Measurements from ENCODE around the gene CD34. TPM values are rescaled to one million over a fixed set of nuclear protein-coding genes. Genes with fewer than 3 reads are reported as not detected.

The CD34 gene
- total RNA-seq, 1 donor: 0.27 TPM

GRCh38 chr1:207867136-207868109, 43.5 kb downstream of the CD34 start:
- peak; percentile 35 for DNase-seq (ENCODE audit: low read depth)
- H3K4me3 ChIP-seq (ENCODE audit: low read depth, low read length): peak overlapping the region; percentile 82
- TF ChIP-seq, protein P1, sequence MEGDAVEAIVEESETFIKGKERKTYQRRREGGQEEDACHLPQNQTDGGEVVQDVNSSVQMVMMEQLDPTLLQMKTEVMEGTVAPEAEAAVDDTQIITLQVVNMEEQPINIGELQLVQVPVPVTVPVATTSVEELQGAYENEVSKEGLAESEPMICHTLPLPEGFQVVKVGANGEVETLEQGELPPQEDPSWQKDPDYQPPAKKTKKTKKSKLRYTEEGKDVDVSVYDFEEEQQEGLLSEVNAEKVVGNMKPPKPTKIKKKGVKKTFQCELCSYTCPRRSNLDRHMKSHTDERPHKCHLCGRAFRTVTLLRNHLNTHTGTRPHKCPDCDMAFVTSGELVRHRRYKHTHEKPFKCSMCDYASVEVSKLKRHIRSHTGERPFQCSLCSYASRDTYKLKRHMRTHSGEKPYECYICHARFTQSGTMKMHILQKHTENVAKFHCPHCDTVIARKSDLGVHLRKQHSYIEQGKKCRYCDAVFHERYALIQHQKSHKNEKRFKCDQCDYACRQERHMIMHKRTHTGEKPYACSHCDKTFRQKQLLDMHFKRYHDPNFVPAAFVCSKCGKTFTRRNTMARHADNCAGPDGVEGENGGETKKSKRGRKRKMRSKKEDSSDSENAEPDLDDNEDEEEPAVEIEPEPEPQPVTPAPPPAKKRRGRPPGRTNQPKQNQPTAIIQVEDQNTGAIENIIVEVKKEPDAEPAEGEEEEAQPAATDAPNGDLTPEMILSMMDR (IDR thresholded peaks at IDR 0.05; ENCODE audit: insufficient read depth, low read length): no peak

DNA sequence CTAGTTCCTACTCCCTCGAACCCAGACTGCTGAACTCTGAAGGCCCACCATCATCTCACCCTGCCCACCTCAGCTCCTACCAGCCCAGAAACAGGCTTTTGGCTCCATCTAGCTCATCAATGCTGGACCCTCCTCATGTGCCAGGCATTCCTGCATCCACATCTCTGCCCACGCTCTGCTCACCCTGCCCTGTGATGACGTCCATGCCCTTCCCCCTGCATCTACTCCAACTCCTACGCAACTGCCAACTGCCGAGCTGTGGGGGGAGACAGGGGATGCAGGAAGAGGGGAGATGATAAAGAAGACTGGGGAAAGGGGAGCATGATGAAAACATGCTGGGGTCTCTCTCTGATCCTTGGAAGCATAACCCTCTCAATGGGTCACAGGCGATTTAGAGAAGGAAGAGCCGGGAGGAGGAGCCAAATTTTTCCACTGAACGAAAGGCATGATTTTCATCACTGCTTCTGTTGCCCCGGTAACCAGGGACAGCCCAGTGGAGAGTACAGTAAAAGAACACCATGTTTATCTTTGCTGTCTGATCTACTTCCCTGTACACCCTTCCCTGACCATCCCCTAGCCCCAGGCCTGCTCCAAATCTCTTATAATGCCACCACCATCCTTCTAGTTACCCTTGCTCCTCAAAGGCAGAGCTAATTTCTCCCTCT, 44.3 kb downstream of the CD34 start:
- TF ChIP-seq, protein P1 (IDR thresholded peaks at IDR 0.05; ENCODE audit: insufficient read depth, low read length): no peak
- DNase-seq (ENCODE audit: low read depth): peak; percentile 41
- H3K4me3 ChIP-seq (ENCODE audit: low read depth, low read length): peak overlapping the region; percentile 82

DNA sequence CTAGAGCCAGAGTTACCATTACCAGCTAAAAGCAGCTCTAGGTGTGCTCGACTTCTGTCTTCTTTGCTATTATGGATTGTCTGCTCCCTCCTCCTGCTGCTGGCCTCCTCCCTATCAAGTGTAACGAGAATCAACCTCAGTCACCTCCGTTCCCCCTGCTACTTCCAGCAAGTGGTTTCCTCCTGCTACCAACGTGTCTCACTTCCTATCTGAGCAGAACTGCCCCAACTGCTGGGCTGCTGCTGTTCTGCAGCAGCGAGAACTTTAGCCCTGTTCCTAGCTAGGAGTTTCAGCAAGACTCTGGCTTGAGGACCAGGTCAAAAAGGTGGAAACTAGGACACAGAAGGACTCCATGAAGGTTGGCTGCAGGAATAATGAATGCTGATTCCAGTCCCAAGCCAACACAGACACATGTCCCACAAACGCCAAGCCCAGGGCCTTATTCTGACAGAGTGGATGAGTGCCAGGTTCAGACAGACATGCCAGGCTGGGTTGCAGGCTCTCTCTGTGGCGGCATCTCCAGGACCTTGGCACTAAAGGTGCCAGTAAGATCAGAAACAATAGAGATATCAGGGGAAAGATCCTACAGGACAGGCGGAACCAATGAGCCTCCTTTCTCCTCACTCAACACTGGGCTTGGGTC, 46.9 kb downstream of the CD34 start:
- TF ChIP-seq, protein P1 (IDR thresholded peaks at IDR 0.05; ENCODE audit: insufficient read depth, low read length): no peak
- DNase-seq (ENCODE audit: low read depth): no peak
- H3K4me3 ChIP-seq (ENCODE audit: low read depth, low read length): no peak overlapping the region

- TF ChIP-seq, protein P1 (IDR thresholded peaks at IDR 0.05; ENCODE audit: insufficient read depth, low read length): no peak
- peak; percentile 22 for DNase-seq (ENCODE audit: low read depth)
- no peak overlapping the region for H3K4me3 ChIP-seq (ENCODE audit: low read depth, low read length)
Measured at GRCh38 chr1:207862241-207862787, 48.6 kb downstream of the CD34 start.

DNA sequence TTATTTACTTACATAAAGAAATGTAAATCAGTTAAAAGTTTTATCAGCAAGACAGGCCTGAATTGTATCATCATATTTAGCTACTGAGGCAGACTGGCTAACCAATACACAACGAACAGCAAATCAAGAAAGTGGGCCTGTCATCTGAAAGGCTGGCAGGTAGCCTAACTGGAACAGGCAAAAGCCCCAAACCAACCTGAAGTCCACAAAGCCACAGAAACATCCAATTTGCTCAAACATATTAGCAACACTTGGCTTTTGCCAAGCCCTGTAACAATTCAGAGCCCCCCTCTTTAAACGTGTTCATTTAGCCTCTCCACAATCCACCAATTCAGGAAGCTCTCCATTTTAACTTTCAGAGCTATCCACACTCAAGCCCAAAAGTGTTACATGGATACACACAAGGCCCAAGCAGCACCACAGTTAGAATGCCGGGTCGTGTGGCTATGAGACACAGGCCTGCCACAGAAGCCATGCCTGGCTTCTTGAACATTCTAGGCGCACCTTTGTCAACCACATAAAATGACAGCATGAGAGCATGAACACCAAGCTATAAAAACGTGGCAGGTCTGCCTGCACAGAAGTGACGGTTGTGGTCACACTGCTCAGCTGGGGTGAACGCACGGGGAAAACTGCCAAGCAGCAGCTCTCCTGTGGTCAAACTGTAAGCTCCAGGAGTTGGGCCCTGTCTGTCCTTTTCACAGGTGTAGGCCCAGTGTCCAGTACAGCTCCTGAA, 49.3 kb downstream of the CD34 start:
- TF ChIP-seq, protein P1 (IDR thresholded peaks at IDR 0.05; ENCODE audit: insufficient read depth, low read length): no peak
- no peak overlapping the region for H3K4me3 ChIP-seq (ENCODE audit: low read depth, low read length)
- no peak for DNase-seq (ENCODE audit: low read depth)

- no peak overlapping the region for H3K4me3 ChIP-seq (ENCODE audit: low read depth, low read length)
- TF ChIP-seq, protein P1 (IDR thresholded peaks at IDR 0.05; ENCODE audit: insufficient read depth, low read length): no peak
- no peak for DNase-seq (ENCODE audit: low read depth)
Measured at GRCh38 chr1:207860531-207860930, 50.4 kb downstream of the CD34 start.
